Activated CD8-positive, alpha-beta memory T cell treated with anti-CD3 and anti-CD28 coated beads, Interleukin-2, amount 50 U/mL, for 4 hours (primary cell): ENCODE measurements around the gene LRP5.

ENCODE experiments used
- DNase-seq: peaks from one replicate; pipeline ENCODE4 v3.0.0-alpha.2; 2020

Gene LRP5

GRCh38 chr11:68349461-68350249, 37.3 kb downstream of the LRP5 start:
- no peak for DNase-seq

DNA sequence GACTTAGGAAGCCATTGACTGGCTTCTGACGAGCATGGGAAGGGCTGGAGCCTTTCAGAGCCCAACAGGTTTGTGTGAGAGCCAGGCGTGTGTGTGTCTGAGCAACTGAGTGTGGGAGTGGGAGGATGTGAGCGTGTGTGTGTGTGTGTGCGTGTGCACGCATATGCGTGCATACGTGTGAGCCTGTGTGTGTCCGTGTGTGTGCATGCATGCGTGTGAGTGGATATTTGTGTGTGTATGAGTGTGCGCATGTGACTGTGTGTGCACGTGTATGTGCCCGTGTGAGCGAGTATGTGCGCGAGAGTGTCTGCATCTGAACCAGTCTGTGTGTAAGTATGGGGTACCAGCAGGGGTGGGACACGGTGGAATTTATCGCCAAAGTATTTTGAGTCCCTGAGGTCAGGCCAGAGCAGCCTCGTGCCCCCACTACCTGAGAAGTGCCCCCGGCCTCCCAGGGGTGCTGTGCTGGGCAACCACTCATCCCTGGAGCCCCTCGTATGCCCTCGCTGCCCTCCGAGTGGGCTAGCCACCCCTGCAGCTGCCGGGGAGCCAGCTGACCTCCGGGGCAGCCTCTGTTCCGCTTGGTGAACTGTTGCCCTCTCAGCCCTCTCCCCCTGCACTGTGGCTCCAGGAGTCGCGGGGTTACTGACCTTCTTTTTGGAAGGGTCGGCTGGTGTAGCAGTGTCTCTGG, 38.5 kb downstream of the LRP5 start:
- DNase-seq, result no peak

- DNase-seq, result no peak
Measured at GRCh38 chr11:68351450-68352275, 39.3 kb downstream of the LRP5 start.

GRCh38 chr11:68352591-68352990, 40.2 kb downstream of the LRP5 start:
- no peak for DNase-seq

GRCh38 chr11:68353118-68353517, 40.7 kb downstream of the LRP5 start:
- DNase-seq, result no peak

DNA sequence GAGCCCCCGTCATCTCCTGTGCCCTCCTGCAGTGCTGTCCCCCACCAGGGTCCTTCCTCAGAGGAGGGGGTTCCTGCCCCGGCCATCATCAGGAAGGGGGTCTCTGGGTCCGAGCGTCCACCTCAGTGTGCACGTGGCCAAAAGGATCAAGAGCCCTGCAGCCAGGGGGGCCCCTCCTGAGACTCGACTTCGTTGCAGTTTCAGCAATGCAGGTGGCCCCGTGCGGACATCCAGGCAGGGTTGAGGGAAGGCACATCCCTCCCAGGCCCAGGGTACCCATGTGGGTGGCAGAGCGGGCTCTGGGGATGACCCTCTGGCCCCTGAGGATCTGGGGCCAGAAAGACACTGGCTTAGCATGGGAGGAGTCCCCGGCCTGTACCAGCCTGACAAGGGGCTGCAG, 41.3 kb downstream of the LRP5 start:
- DNase-seq, result no peak

DNA sequence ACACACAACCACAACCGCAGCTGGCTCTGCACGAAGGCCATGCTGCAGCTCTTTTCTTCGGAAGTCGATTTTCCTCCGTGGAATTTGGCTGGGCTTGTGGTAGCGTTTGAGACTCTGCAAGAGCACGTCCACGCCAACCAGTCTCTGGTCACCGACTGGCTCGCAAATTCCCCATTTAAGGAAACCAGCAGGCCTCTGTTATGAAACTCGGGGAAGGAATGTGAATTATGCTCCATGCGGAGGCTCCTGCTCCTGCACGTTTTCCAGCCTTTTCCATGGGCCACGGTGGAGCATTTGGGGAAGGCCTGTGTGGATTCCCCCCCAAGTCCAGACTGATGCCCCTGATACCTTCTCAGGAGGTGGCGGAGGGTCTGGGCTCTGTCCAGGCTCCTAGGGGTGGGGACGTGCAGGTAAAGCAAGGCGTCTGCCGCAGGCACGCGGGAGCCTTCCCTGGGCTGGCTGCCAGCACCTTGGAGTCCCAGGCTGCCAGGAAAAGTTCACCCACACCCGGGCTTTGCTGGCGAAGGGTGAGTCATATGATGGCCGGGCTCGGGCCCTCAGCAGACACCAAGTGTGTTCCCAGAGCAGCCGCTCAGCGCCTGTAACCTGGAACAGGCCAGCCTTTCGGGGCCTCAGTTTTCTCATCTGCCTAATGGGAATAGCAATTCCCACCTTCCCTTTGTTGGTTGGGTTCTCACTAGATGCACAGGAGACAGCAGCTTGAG, 41.9 kb downstream of the LRP5 start:
- DNase-seq, result no peak

- no peak for DNase-seq
Measured at GRCh38 chr11:68355471-68355870, 43.1 kb downstream of the LRP5 start.

- DNase-seq, result no peak
Measured at GRCh38 chr11:68357568-68357967, 45.2 kb downstream of the LRP5 start.

DNA sequence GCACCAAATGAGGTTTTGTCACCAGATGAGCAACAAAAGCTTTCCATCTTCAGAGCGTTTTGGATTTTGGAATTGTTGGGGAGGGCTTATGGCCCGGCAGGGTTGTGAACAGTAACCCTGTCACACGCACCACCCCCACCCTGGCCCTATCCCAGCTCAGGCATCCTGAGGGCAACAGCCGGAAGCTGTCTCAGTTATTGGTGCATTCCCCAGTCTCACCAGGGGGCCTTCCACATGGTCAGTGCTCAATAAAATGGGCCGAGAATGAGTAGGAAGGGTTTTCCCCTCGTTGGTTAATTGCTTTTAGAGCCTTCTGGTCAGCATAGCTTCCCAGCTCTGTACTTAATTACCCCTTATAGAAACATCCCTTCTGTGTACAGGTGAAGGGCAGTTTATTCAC, 46.0 kb downstream of the LRP5 start:
- DNase-seq, result no peak

- no peak for DNase-seq
Measured at GRCh38 chr11:68361702-68362101, 49.3 kb downstream of the LRP5 start.

- no peak for DNase-seq
Measured at GRCh38 chr11:68362801-68363379, 50.5 kb downstream of the LRP5 start.

GRCh38 chr11:68363776-68364175, 51.4 kb downstream of the LRP5 start:
- no peak for DNase-seq

GRCh38 chr11:68364581-68364980, 52.2 kb downstream of the LRP5 start:
- no peak for DNase-seq

DNA sequence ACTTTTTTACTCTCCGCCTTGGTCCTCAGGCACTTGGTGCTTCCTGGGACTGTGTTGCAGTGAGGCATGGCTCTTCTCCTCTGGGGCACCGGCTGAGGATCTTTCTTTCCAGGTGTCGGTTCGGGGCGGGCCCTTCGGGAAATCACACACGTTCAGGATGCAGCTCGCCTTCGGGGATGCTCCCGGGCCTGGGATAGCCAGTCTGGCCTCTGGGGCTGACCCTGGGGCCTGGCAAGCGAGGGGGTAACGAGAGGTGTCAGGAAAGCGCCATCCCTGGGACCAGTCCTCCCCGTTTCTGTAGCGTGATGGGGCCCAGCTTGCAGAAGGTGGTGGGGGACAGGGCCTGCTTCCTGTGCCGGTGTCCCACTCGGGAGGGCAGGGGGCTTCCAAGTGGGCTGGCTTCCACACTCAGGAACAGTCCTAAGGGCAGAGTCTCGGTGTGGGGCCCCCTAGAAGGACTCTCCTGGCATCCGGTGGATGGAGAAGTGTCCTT, 53.6 kb downstream of the LRP5 start:
- DNase-seq, result no peak

DNA sequence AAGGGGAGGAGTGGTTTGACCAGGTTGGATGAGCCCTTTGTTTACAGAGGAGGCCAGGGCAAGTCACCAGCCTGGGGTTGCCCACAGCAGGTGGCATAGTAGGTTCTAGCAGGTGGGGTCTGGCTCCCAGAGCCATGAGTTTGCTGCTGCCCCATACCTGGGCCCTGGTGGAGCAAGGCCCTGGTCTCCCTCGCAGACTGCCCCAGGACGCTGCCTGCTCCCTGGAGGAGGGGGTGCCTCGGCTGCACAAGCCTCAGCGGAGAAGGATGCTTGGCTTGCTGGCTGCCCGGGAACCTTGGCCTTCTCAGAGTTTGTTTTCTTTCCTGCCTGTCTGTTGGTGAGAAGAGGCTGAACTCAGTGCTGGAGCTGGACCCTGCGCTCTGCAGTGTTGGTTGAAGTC, 54.9 kb downstream of the LRP5 start:
- no peak for DNase-seq

- DNase-seq, result no peak
Measured at GRCh38 chr11:68369756-68370155, 57.4 kb downstream of the LRP5 start.

- DNase-seq, result no peak
Measured at GRCh38 chr11:68370211-68371111, 58.1 kb downstream of the LRP5 start.

DNA sequence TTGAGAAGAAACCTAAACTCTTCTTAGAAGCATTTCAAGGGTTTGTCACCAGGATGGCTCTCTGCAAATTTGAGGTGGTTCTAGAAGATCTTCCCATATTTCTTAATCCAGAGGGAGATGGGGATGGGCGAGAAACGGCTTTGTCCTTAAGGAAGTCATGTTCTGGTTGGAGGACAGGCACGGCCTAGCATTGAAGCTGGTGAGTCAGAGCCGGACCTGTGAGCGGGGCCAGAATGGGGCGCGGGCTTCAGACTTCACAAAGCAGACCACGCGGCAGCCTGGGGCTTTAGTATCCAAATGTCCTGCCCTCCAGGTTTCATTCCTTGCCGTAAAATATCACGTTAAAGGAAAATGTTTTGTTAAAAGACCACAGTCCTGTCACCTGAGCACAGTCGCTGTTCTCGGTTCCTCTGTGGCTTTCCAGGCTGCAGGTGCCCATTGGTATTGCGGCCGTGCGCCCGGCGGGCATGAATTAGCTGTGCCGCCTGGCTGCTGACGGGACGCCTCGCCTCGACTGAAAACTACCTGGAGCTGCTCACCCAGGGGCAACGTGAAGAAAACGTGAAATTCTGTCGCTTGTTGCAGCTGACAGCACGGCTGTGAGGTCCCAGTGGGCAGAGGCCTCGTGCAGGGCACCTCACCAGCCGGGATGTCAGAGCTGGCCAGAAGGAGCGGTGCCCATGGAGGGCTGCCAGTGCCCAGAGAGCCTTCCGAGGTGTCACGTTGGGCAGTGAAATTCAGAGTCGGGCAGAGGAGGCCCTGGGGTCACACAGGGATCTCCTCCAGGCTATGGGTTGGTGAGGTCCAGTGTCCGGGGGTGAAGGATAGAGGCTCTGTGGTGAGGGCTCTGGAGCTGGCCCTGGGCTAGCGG, 59.0 kb downstream of the LRP5 start:
- DNase-seq, result no peak

- no peak for DNase-seq
Measured at GRCh38 chr11:68372114-68372513, 59.7 kb downstream of the LRP5 start.
